Tracheal epithelial cell (primary cell): Measurements from ENCODE around the gene PLXDC1. TPM values are rescaled to one million over a fixed set of nuclear protein-coding genes. Genes with fewer than 3 reads are reported as not detected.

Source experiments
- total RNA-seq: library from RNA; depleted of rRNA; stranded (reverse); fragments of >200 nt; gene quantifications from 2 replicates; pipeline ENCODE4 v1.2.1, GENCODE V29; 2014

The PLXDC1 gene
- total RNA-seq = 1.7 TPM in 1 of 2 replicates, not detected in the other

GRCh38 chr17:39151150-39151942 is at the start of gene PLXDC1:
PLXDC1 (minus strand) TSS chr17:39151637; CDS start chr17:39151437, 200 bp downstream.

DNA sequence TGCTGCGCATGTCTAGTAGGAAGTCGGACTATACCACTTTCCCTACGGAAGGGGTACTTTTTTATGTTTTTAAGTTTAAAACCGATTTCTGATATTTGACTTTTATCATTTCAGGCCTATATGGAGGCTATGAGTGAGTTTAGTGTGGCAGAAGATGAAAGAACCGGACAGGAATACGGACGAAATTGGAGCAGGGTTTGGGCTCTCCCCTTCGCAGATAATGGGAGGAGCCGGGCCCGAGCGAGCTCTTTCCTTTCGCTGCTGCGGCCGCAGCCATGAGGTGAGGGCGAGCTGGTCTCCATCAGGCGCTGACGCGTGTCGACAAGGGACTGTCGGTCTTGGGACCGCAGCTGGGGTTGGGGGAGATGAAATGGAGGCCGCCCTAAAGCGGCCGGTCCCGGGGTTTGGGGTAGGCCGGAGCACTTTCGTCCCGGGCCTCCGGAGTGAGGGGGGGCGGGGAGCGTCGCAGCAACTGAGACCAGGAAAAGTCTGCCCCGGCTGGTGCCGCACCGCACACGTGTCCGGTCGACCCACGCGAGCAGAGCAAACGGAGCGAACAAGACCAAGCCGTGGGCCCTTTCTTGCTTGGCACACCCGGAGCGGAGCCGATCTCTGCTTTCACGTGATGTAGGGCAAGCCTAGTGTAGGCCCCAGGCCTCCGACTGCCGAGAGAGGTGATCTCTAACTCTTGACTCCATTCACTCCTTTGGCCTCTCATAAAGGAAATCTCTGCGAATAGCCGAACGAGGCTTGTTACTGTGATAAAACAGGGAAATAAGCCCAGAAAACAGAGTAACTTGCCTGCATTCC is 48.8 kb upstream of the PLXDC1 start, which contains the start of gene RPL19:
Gene RPL19, plus strand, starts transcription at position 214 of the 810 bp plus-strand sequence. Its CDS starts 62 bp downstream, at position 276.

DNA sequence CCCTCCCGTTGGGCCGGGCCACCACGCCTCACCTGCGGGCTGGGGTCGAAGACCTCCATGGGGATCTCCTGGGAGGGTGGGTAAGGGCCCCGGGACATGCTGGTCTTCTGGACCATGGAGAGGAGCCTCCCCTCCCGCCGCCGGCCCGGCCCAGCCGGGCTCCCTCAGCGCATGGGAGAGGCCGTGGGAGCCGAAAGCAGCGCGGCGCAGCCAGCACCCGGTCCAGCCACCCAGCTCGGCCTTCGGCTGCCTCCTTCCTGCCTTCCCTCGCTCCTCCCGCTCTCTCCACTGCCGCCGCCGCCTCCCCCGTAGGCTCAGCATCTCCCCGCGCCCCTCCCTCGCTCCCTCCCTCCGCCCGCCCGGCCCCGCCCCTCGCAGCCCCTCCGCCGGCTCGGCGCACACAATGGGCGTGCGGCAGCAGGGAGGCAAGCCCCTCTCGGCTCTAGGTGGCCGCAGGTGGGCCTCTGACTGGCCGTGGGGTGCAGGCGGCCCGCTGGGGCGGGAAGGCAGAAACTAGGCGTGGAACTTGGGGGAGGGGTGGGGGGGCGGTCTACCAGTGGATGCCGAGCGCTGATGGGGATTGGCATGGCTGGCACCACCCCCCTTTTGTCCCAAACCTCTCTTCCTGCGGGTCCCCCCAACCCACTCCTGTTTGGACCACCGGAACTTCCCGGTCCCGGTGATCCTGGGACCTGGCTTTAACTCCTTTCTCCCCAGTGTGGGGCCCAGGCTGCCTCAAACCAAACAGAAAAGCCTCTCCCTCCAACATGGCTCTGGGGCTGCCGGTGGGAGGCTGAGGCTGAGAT is 46.1 kb upstream of the PLXDC1 start, which contains the start of gene CACNB1:
Gene CACNB1, minus strand, starts transcription at position 290 of the 806 bp plus-strand sequence. Its CDS starts 174 bp downstream, at position 116.

GRCh38 chr17:39165841-39166349 is 14.5 kb upstream of the PLXDC1 start, which contains the start of gene ARL5C:
ARL5C (minus strand) TSS chr17:39166161; CDS start chr17:39165760, 401 bp downstream.

Other genes starting within 250 kb of the PLXDC1 start
- gene FBXO47, start 184.2 kb downstream of the PLXDC1 start, total RNA-seq = under 0.01 TPM in 1 of 2 replicates, not detected in the other
- gene ARL5C, start 14.5 kb upstream of the PLXDC1 start, total RNA-seq = not detected in 2 replicates
- 1.7 and 6.7 TPM in 2 replicates for gene CACNB1, start 46.0 kb upstream of the PLXDC1 start, total RNA-seq
- gene RPL19, start 48.6 kb upstream of the PLXDC1 start, total RNA-seq = 2,255 and 2,684 TPM in 2 replicates
- under 0.01 TPM in 1 of 2 replicates, not detected in the other for gene STAC2, start 74.3 kb upstream of the PLXDC1 start, total RNA-seq
- 11.1 and 11.7 TPM in 2 replicates for gene FBXL20, start 250.0 kb upstream of the PLXDC1 start, total RNA-seq